KOPT-K1 (cell line): Measurements from ENCODE around the gene SLC7A5.

Experiments
- H3K27ac ChIP-seq: fragments of 200-600 bp; sonication (generic); 2 replicates; pipeline ENCODE4 v1.5.1; 2016; ENCODE audit warnings: antibody characterized with exemption, mild to moderate bottlenecking, low read depth, low read length; ENCODE audit not compliant: poor library complexity, severe bottlenecking
- H3K36me3 ChIP-seq: fragments of 200-600 bp; sonication (generic); 2 replicates; pipeline ENCODE4 v1.5.1; 2017; ENCODE audit warnings: antibody characterized with exemption, mild to moderate bottlenecking, low read length, moderate library complexity; ENCODE audit not compliant: insufficient read depth
- H3K9me3 ChIP-seq: fragments of 200-600 bp; sonication (generic); 2 replicates; pipeline ENCODE4 v1.5.1; 2017; ENCODE audit warnings: antibody characterized with exemption, low read length, mild to moderate bottlenecking; ENCODE audit not compliant: insufficient read depth, poor library complexity, severe bottlenecking

The SLC7A5 gene

GRCh38 chr16:87855852-87856715, 13.2 kb downstream of the SLC7A5 start:
- H3K27ac ChIP-seq = no peak overlapping the region
- no peaks in the 10 kb centered on the region for H3K9me3 ChIP-seq
- H3K36me3 ChIP-seq = peaks cover 90% of the 10 kb centered on the region

GRCh38 chr16:87854907-87855683, 14.2 kb downstream of the SLC7A5 start:
- H3K36me3 ChIP-seq = peaks cover 90% of the 10 kb centered on the region
- no peaks in the 10 kb centered on the region for H3K9me3 ChIP-seq
- no peak overlapping the region for H3K27ac ChIP-seq

- Histone ChIP-seq H3K36me3 (peaks cover 93% of the 10 kb centered on the region), H3K27ac (peak overlapping the region; percentile 23), H3K9me3 (no peaks in the 10 kb centered on the region)
Observed at GRCh38 chr16:87854053-87854906, 15.0 kb downstream of the SLC7A5 start.

- peaks cover 93% of the 10 kb centered on the region for H3K36me3 ChIP-seq
- peak overlapping the region; percentile 51 for H3K27ac ChIP-seq
- H3K9me3 ChIP-seq = no peaks in the 10 kb centered on the region
Observed at GRCh38 chr16:87853411-87854052, 15.8 kb downstream of the SLC7A5 start.

- H3K36me3 ChIP-seq = peaks cover 93% of the 10 kb centered on the region
Observed at GRCh38 chr16:87851601-87852000, 17.7 kb downstream of the SLC7A5 start.

GRCh38 chr16:87851141-87851587, 18.1 kb downstream of the SLC7A5 start:
- no peak overlapping the region for H3K27ac ChIP-seq
- H3K9me3 ChIP-seq = no peaks in the 10 kb centered on the region
- H3K36me3 ChIP-seq = peaks cover 93% of the 10 kb centered on the region

More at GRCh38 chr16:87851601-87852000, 17.7 kb downstream of the SLC7A5 start:
- Histone ChIP-seq H3K9me3 (no peaks in the 10 kb centered on the region), H3K27ac (no peak overlapping the region)

- Histone ChIP-seq H3K36me3 (peaks cover 93% of the 10 kb centered on the region), H3K27ac (peak overlapping the region; percentile 21), H3K9me3 (no peaks in the 10 kb centered on the region)
Observed at GRCh38 chr16:87850009-87851006, 19.0 kb downstream of the SLC7A5 start.

- Histone ChIP-seq H3K36me3 (peaks cover 93% of the 10 kb centered on the region), H3K27ac (no peak overlapping the region), H3K9me3 (no peaks in the 10 kb centered on the region)
Observed at GRCh38 chr16:87849419-87850008, 19.8 kb downstream of the SLC7A5 start.

GRCh38 chr16:87848676-87849345, 20.5 kb downstream of the SLC7A5 start:
- peaks cover 97% of the 10 kb centered on the region for H3K36me3 ChIP-seq
- H3K27ac ChIP-seq = no peak overlapping the region
- no peaks in the 10 kb centered on the region for H3K9me3 ChIP-seq

GRCh38 chr16:87847785-87848675, 21.3 kb downstream of the SLC7A5 start:
- H3K27ac ChIP-seq = no peak overlapping the region
- H3K9me3 ChIP-seq = no peaks in the 10 kb centered on the region
- H3K36me3 ChIP-seq = peaks cover 97% of the 10 kb centered on the region

- Histone ChIP-seq H3K27ac (no peak overlapping the region), H3K36me3 (peaks cover 96% of the 10 kb centered on the region), H3K9me3 (no peaks in the 10 kb centered on the region)
Observed at GRCh38 chr16:87847467-87847784, 21.9 kb downstream of the SLC7A5 start.
